ENCODE measurements around the gene FAM222B. TPM values are rescaled to one million over a fixed set of nuclear protein-coding genes. Genes with fewer than 3 reads are reported as not detected.
"Not testable (repeated sequence)": the region's sequence is repeated elsewhere in the genome, so short reads cannot be mapped to it uniquely, and the experiment has no call there.

Gene FAM222B
- polyA plus RNA-seq, 2 of the 4 experiments (the other 2 are of a cell fraction), result 10.7 to 15.6 TPM

DNA sequence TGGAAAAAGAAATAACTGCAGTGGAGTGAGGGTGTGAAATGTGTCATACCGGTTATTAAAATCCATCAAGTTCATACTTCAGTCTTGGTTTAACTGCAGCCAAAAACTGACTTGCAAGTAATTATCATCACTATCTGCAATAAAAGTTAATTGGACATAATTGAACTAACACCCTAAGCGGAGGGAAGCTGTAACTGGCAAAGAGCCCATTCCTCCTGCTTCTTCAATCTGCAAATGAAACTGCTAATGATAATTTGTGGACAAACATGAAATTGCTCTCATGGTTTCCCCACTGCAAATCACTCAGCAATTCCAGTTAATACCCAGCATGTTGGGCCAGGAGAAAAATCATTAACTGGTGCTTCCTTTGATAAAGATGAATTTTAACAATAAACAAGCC lies 46.5 kb downstream of the FAM222B start:
- CTCF ChIA-PET, result interaction anchor here (1.1 to 9.5 kb wide), 2 partner anchors 12 to 33 kb away, joined by 4 to 107 read pairs; no protein-coding TSS in a partner anchor
- Histone ChIP-seq H3K27ac (no peak overlapping the region), H3K4me1 (no peaks in the 10 kb centered on the region), H3K4me2 (no peak overlapping the region), H3K4me3 (no peak overlapping the region), H3K9me3 (no peaks in the 10 kb centered on the region)
- TF ChIP-seq, protein P1, sequence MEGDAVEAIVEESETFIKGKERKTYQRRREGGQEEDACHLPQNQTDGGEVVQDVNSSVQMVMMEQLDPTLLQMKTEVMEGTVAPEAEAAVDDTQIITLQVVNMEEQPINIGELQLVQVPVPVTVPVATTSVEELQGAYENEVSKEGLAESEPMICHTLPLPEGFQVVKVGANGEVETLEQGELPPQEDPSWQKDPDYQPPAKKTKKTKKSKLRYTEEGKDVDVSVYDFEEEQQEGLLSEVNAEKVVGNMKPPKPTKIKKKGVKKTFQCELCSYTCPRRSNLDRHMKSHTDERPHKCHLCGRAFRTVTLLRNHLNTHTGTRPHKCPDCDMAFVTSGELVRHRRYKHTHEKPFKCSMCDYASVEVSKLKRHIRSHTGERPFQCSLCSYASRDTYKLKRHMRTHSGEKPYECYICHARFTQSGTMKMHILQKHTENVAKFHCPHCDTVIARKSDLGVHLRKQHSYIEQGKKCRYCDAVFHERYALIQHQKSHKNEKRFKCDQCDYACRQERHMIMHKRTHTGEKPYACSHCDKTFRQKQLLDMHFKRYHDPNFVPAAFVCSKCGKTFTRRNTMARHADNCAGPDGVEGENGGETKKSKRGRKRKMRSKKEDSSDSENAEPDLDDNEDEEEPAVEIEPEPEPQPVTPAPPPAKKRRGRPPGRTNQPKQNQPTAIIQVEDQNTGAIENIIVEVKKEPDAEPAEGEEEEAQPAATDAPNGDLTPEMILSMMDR (IDR thresholded peaks at IDR 0.05), result no peak
- TF ChIP-seq, protein P2, sequence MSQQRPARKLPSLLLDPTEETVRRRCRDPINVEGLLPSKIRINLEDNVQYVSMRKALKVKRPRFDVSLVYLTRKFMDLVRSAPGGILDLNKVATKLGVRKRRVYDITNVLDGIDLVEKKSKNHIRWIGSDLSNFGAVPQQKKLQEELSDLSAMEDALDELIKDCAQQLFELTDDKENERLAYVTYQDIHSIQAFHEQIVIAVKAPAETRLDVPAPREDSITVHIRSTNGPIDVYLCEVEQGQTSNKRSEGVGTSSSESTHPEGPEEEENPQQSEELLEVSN (IDR thresholded peaks at IDR 0.05; ENCODE audit: borderline replicate concordance, low read depth), result no peak
- no peak for TF ChIP-seq HOXA7 (CRISPR knock-in tag; IDR thresholded peaks at IDR 0.05)
- no peak for TF ChIP-seq TP53 (CRISPR knock-in tag; IDR thresholded peaks at IDR 0.05)
- no peak for TF ChIP-seq BHLHE40 (IDR thresholded peaks at IDR 0.05; ENCODE audit: low read depth, low read length)
- no peak for TF ChIP-seq PHF8 (IDR thresholded peaks at IDR 0.05; ENCODE audit: borderline replicate concordance, low read depth)
- TF ChIP-seq EP300 (IDR thresholded peaks at IDR 0.05), result no peak
- TF ChIP-seq ZNF302 (CRISPR knock-in tag; IDR thresholded peaks at IDR 0.05), result no peak
- TF ChIP-seq RFX5 (IDR thresholded peaks at IDR 0.05), result no peak
- TF ChIP-seq HDAC2 (IDR thresholded peaks at IDR 0.05), result no peak
- TF ChIP-seq MYC (IDR thresholded peaks at IDR 0.05; ENCODE audit: borderline replicate concordance, low read length), result no peak
- TF ChIP-seq, protein P3, sequence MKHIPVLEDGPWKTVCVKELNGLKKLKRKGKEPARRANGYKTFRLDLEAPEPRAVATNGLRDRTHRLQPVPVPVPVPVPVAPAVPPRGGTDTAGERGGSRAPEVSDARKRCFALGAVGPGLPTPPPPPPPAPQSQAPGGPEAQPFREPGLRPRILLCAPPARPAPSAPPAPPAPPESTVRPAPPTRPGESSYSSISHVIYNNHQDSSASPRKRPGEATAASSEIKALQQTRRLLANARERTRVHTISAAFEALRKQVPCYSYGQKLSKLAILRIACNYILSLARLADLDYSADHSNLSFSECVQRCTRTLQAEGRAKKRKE (CRISPR knock-in tag; IDR thresholded peaks at IDR 0.05; ENCODE audit: low read depth), result no peak
- TF ChIP-seq POLR2AphosphoS2 (conservative IDR thresholded peaks at IDR 0.05; ENCODE audit: low read length), result no peak
- no peak for TF ChIP-seq HOXB5 (CRISPR knock-in tag; IDR thresholded peaks at IDR 0.05)
- no peak for TF ChIP-seq CHD2 (IDR thresholded peaks at IDR 0.05; ENCODE audit: low read length, partially characterized antibody)
- no peak for TF ChIP-seq GATA3 (IDR thresholded peaks at IDR 0.05; ENCODE audit: borderline replicate concordance)
- TF ChIP-seq, protein P4, sequence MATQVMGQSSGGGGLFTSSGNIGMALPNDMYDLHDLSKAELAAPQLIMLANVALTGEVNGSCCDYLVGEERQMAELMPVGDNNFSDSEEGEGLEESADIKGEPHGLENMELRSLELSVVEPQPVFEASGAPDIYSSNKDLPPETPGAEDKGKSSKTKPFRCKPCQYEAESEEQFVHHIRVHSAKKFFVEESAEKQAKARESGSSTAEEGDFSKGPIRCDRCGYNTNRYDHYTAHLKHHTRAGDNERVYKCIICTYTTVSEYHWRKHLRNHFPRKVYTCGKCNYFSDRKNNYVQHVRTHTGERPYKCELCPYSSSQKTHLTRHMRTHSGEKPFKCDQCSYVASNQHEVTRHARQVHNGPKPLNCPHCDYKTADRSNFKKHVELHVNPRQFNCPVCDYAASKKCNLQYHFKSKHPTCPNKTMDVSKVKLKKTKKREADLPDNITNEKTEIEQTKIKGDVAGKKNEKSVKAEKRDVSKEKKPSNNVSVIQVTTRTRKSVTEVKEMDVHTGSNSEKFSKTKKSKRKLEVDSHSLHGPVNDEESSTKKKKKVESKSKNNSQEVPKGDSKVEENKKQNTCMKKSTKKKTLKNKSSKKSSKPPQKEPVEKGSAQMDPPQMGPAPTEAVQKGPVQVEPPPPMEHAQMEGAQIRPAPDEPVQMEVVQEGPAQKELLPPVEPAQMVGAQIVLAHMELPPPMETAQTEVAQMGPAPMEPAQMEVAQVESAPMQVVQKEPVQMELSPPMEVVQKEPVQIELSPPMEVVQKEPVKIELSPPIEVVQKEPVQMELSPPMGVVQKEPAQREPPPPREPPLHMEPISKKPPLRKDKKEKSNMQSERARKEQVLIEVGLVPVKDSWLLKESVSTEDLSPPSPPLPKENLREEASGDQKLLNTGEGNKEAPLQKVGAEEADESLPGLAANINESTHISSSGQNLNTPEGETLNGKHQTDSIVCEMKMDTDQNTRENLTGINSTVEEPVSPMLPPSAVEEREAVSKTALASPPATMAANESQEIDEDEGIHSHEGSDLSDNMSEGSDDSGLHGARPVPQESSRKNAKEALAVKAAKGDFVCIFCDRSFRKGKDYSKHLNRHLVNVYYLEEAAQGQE (IDR thresholded peaks at IDR 0.05), result no peak
- TF ChIP-seq KDM1A (IDR thresholded peaks at IDR 0.05; ENCODE audit: low read depth), result no peak
- TF ChIP-seq CEBPB (IDR thresholded peaks at IDR 0.05), result no peak
- TF ChIP-seq SMC3 (IDR thresholded peaks at IDR 0.05), result no peak
- no peak for ATAC-seq
- WGBS (ENCODE audit: missing lambda C conversion rate), result 92% methylated on average over 2 of the region's 2 CpGs
- DNase-seq (ENCODE audit: low read depth in 1 of 2, low spot score in 1 of 2), result no peak
- peak; percentile 67 for FAIRE-seq
- POLR2A ChIA-PET, result no interaction called here

DNA sequence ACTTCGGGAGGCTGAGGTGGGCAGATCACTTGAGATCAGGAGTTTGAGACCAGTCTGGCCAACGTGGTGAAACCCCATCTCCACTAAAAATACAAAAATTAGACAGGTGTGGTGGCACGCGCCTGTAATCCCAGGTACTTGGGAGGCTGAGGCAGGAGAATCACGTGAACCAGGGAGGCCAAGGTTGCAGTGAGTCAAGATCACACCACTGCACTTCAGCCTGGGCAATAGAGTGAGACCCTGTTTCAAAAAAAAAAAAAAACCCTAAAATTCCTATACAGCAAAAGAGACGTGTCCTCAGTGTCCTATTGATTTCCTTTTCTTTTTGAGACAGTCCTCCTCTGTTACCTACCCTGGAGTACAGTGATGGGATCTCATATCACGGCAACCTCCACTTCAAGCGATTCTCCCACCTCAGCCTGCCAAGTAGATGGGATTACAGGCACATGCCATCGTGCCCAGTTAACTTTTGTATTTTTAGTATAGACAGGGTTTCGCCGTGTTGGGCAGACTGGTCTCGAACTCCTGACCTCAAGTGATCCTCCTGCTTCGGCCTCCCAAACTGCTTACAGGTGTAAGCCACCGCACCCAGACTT lies 47.6 kb downstream of the FAM222B start:
- POLR2A ChIA-PET; ATAC-seq; DNase-seq (ENCODE audit: low read depth in 1 of 2, low spot score in 1 of 2); H3K27ac ChIP-seq; H3K4me2 ChIP-seq; H3K4me1 ChIP-seq; FAIRE-seq; H3K4me3 ChIP-seq; H3K9me3 ChIP-seq: not testable (repeated sequence)
- 95% methylated on average over 14 of the region's 14 CpGs for WGBS (ENCODE audit: missing lambda C conversion rate)
- CTCF ChIA-PET, result interaction anchor here (1.6 kb wide), 1 partner anchor 8 kb away, joined by 6 read pairs; no protein-coding TSS in a partner anchor

Data from A549 (cell line).